ENCODE data around the gene SEC22B.
"Not testable (repeated sequence)": the region's sequence is repeated elsewhere in the genome, so short reads cannot be mapped to it uniquely, and the experiment has no call there.

DNA sequence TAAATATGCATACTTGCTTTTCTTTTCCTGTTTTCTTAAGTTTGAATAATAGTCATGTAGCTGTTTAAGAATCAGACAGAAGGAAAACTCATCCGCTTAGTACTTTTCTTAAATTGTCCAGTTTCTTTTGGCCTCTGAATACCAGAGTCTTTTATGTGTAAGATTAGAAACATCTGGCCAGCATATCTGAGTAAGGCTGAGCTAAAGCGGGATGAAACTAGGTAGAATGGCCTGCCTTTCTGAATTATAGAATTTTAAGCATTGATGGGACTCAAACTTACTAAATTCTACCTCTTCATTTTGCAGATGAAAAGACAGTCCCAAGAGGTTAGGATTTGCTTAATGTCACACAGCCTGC is 43.9 kb downstream of the SEC22B start:
- TF ChIP-seq CTCF (IDR thresholded peaks at IDR 0.05 in 4 of 5, conservative IDR thresholded peaks at IDR 0.05 in 1 of 5); POLR2A (IDR thresholded peaks at IDR 0.05): not testable (repeated sequence)
